C4-2B (cell line): ENCODE results near the gene FAM193B.

Experiments used
- ZFX ChIP-seq: fragments of 450-650 bp; IDR thresholded peaks from 2 replicates; pipeline ENCODE4 v1.6.1; 2017
- TF ChIP-seq, protein P1 (sequence below): fragments of 450-650 bp; conservative IDR thresholded peaks from 2 replicates; pipeline ENCODE4 v1.5.1; 2017; ENCODE audit warnings: mild to moderate bottlenecking

DNA sequence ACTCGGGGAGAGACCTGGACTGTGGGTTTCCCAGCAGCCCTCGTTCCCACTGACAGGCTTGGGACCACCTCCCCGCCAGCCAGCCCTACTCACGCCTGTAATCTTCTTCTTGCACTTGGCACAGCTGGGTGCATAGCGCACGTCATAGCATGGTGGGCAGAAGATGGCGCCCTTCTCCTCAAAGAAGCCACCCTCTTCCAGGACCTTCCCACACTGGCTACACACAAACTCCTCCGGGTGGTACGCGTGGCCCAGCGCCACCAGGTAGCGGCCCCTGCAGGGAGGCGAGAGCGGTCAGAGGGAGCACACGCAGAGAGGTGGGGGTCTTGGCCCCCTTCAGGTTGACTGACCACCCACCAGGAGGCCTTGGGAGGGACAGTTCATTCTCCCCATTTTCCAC, 66.4 kb downstream of the FAM193B start:
- TF ChIP-seq, protein P1, sequence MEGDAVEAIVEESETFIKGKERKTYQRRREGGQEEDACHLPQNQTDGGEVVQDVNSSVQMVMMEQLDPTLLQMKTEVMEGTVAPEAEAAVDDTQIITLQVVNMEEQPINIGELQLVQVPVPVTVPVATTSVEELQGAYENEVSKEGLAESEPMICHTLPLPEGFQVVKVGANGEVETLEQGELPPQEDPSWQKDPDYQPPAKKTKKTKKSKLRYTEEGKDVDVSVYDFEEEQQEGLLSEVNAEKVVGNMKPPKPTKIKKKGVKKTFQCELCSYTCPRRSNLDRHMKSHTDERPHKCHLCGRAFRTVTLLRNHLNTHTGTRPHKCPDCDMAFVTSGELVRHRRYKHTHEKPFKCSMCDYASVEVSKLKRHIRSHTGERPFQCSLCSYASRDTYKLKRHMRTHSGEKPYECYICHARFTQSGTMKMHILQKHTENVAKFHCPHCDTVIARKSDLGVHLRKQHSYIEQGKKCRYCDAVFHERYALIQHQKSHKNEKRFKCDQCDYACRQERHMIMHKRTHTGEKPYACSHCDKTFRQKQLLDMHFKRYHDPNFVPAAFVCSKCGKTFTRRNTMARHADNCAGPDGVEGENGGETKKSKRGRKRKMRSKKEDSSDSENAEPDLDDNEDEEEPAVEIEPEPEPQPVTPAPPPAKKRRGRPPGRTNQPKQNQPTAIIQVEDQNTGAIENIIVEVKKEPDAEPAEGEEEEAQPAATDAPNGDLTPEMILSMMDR, result no peak
- no peak for TF ChIP-seq ZFX
